Skeletal muscle satellite cell (primary cell): ENCODE results near the gene TCP1.

Experiments
- H3K27me3 ChIP-seq: 2 replicates; pipeline ENCODE4 v1.7.0; 2013; ENCODE audit warnings: low read length; ENCODE audit not compliant: control insufficient read depth, insufficient read depth
- H3K36me3 ChIP-seq: 2 replicates; pipeline ENCODE4 v1.7.0; 2013; ENCODE audit warnings: mild to moderate bottlenecking, control low read depth, low read length; ENCODE audit not compliant: insufficient read depth
- H3K4me1 ChIP-seq: 2 replicates; pipeline ENCODE4 v1.7.0; 2013; ENCODE audit warnings: low read length; ENCODE audit not compliant: control insufficient read depth, insufficient read depth
- H3K4me2 ChIP-seq: 2 replicates; pipeline ENCODE4 v1.7.0; 2013; ENCODE audit warnings: mild to moderate bottlenecking, low read length
- H3K4me3 ChIP-seq: 2 replicates; pipeline ENCODE4 v1.7.0; 2013; ENCODE audit warnings: low read length
- H3K9ac ChIP-seq: 2 replicates; pipeline ENCODE4 v1.7.0; 2013; ENCODE audit warnings: mild to moderate bottlenecking, low read depth, low read length, moderate library complexity
- H3K9me3 ChIP-seq: replicated peaks from 2 replicates; pipeline ENCODE4 v1.7.0; 2013; ENCODE audit warnings: mild to moderate bottlenecking, control low read depth, low read length

The TCP1 gene

DNA sequence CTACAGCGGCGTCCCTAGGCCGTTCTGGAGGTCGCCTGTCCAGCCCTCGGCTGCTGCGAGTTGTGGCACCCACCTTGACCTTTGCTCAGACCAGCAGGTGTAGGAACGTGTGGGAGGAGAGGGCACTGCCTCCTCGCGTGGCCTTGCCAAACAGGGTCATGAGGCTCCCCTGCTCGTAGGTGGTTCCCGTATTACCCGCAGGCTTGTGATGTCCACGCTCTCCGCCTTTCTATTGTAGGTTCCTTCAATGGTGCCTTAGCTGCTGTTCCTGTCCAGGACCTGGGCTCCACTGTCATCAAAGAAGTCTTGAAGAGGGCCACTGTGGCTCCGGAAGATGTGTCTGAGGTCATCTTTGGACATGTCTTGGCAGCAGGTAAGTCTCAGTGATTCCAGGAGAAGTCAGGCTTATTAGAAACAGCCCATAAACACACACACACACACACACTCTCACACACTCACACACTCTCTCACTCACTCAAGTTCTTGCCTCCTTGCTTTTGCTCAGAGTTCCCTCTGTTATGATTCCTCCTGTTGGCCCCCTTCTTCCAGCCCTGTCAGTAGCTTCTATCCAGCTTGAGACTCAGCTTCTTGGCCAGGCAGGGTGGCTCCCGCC, 26.6 kb downstream of the TCP1 start:
- Histone ChIP-seq H3K9ac (peak overlapping the region; percentile 93), H3K4me2 (peak overlapping the region; percentile 99), H3K4me3 (peak overlapping the region; percentile 98), H3K4me1 (peaks cover 36% of the 10 kb centered on the region), H3K27me3 (no peaks in the 10 kb centered on the region), H3K9me3 (no peaks in the 10 kb centered on the region), H3K36me3 (peaks cover 43% of the 10 kb centered on the region)

DNA sequence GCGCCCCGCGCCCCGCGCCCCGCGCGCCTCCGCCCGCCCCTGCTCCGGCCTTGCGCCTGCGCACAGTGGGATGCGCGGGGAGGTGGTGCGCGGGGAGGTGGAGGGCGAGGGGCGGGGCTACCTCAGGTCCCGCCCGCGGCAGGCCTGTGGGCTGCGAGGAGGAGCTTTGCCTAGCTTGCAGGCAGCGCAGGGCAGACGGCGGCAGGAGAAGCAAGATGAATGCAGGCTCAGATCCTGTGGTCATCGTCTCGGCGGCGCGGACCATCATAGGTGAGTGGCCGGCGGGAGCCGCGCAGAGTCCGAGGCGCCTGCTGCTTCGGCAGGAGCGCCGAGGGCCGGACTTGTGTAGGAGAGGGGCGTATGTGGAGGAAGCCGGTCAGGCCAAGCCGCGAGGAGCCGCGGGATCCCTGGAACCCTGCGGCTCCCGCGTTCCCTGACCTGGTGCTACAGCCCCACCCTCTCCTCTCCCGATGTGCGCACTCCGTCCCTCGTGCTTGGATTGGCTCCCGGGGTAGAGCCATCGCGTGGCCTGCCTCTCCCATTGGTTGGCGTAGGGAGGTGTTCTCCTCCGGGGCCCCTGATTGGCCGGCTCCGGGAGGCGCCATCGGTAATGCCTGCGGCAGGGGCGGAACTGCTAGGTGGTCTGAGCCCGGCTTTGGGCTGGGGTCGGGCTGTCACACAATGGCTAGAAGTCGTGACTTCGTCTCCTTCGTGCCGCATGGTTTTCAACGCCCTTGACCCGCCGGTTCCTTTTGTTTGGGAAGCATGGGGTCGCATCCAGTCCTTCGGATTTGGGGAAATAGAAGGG, 27.3 kb downstream of the TCP1 start, which contains the start of gene ACAT2:
TSS of gene ACAT2 (plus strand) at position 173 of the 808 bp plus-strand sequence. CDS start at position 216, 43 bp downstream.
- peak within 1 kb of the TSS; percentile 93 for H3K9ac ChIP-seq
- H3K4me3 ChIP-seq = peak within 1 kb of the TSS; percentile 98
- peaks cover 36% of the 10 kb centered on the region for H3K4me1 ChIP-seq
- H3K4me2 ChIP-seq = peak within 1 kb of the TSS; percentile 99
- peaks cover 40% of the 10 kb centered on the region for H3K36me3 ChIP-seq
- H3K9me3 ChIP-seq = no peaks in the 10 kb centered on the region
- H3K27me3 ChIP-seq = no peaks in the 10 kb centered on the region

DNA sequence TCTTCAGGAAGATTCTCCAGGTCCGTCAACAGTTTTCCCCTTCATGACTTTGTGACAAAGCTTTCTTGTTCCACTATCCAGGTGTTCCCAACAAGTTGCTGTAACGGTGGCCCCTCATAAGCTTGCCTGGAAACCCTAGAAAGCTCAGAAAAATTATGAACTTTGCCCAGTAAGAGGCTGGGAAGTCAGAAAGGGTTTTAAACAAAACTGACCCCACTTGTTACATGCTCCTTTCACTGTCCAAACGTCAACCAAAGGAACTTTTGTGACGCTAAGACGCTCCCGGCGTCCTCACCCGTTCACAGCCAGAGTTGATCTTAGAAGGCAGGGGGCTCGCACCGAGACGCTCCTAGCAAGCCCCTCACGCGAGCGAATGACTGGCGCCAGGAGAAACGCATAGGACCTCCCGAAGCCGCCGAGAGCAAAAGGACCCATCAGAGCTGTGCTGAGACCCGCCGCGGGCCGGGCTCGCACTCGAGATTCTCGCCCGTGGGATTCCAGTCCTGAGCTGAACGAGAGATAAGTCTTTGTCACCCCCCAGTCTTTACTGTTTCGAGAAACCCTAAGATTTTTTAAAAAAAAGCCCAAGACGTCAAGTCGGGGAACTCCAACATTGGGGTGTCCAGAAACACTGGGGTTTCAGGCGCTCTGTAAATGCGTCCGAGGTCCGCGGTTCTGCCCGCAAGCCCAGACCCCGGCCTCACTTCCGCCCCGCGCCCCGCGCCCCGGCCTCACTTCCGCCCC, 28.1 kb downstream of the TCP1 start:
- peaks cover 36% of the 10 kb centered on the region for H3K4me1 ChIP-seq
- H3K4me3 ChIP-seq = peak overlapping the region; percentile 98
- no peaks in the 10 kb centered on the region for H3K27me3 ChIP-seq
- H3K36me3 ChIP-seq = peaks cover 40% of the 10 kb centered on the region
- peak overlapping the region; percentile 99 for H3K4me2 ChIP-seq
- no peaks in the 10 kb centered on the region for H3K9me3 ChIP-seq
- H3K9ac ChIP-seq = peak overlapping the region; percentile 93

DNA sequence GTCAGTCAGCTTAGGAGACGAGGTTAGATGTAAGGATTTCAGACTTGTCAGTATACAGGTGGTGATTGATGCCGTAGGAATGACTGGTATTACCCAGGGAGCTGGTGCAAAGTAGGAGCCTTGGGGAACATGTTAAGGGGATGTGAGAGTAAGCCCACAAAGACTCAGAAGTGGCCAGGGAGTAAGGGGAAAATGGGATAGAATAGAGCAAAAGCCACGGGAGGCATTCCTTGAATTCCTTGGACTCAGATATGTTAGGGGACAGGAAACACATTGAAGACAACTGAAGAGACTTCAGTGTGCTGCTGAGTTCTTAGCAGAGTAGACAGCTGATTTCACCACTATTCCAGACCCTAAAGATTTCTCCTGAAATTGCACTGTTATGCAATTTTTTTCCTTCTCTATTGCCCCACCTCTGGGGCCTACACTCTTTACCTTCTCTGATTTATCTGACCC, 28.8 kb downstream of the TCP1 start:
- Histone ChIP-seq H3K9me3 (no peaks in the 10 kb centered on the region), H3K36me3 (peaks cover 43% of the 10 kb centered on the region), H3K4me2 (peak overlapping the region; percentile 99), H3K4me3 (peak overlapping the region; percentile 98), H3K9ac (peak overlapping the region; percentile 93), H3K27me3 (no peaks in the 10 kb centered on the region), H3K4me1 (peaks cover 36% of the 10 kb centered on the region)

DNA sequence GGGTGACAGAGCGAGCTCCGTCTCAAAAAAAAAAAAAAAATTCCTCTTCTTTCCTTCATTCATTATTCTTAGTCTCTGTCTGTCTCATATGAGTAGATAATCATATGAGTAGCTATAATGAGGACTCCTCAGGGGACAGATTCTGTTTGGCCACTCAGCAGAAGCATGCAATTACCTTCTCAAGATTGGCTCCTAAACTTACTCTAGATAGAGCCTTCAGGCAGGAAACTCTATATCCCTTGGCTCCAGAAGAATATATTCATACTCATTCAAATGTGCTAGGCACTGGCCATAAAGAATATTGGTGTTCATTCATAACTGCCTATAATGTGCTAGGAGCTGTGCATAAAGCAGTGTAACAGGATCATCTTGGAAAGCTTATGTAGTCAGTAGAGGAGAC, 29.8 kb downstream of the TCP1 start:
- H3K4me1 ChIP-seq = peaks cover 41% of the 10 kb centered on the region
- H3K27me3 ChIP-seq = no peaks in the 10 kb centered on the region
- H3K9me3 ChIP-seq = no peaks in the 10 kb centered on the region
- peaks cover 47% of the 10 kb centered on the region for H3K36me3 ChIP-seq
- no peak overlapping the region for H3K4me3 ChIP-seq
- H3K4me2 ChIP-seq = no peak overlapping the region
- H3K9ac ChIP-seq = peak overlapping the region; percentile 52

DNA sequence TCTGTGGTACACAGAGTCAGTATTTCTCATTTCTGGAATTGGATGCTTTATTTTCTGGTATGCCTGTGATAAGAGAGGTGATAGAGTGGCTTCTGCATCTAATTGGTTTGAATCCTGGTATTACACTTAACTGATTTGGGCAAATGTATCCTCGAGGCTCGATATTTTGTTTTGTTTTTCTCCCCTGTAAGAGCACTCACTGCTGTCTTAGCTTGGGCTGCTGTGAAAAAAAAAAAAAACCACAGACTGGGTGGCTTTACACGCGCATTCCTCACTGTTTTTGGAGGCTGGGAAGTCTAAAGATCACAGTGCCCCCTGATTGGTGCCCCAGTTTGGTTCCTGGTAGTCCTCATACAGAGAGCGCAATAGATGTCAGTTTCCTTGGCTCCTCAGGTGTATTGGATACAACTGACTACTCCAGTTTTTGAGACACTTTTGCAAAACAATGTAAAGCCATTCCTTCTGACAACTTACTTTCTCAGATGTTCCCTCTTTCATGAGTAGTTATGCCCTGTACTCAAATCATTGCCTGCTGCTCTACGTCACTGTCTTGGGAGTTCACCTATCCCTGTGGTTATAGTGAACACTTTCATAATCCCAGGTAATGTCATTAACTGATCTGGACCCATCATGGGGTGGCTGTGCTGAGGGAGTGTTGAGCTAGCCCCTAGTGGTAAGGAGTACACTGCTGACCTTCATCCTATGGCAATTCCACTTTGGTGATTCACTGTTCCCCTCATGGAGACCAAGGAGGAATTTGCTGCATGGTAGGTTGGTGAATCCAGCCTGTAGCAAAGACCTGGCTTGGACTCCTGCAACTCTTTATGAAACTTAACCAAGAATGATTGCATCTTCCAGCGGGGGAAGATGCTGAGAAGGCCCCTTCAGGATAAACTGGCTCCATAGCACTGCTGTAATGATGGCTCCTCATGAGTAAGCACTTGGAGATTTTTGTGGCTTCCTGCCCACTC, 31.1 kb downstream of the TCP1 start:
- Histone ChIP-seq H3K36me3 (peaks cover 56% of the 10 kb centered on the region), H3K4me3 (no peak overlapping the region), H3K9ac (no peak overlapping the region), H3K27me3 (no peaks in the 10 kb centered on the region), H3K9me3 (no peaks in the 10 kb centered on the region), H3K4me1 (peaks cover 41% of the 10 kb centered on the region), H3K4me2 (no peak overlapping the region)

DNA sequence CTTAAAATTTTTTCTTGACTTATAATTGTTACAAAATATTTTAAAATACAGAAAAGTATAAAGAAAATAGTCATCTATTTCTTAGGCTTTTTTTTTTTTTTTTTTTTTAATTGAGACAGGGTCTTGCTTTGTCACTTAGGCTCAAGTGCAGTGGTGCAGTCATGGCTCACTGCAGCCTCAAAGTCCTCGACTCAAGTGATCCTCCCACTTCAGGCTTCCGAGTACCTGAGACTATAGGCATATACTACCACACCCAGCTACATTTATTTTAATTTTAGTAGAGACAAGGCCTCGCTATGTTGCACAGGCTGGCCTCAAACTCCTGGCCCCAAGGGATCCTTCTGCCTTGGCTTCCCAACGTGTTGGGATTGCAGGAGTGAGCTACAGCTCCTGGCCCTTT, 32.9 kb downstream of the TCP1 start:
- Histone ChIP-seq H3K4me2 (no peak overlapping the region), H3K36me3 (peaks cover 74% of the 10 kb centered on the region), H3K9ac (no peak overlapping the region), H3K27me3 (no peaks in the 10 kb centered on the region), H3K4me1 (peaks cover 31% of the 10 kb centered on the region), H3K4me3 (no peak overlapping the region), H3K9me3 (no peaks in the 10 kb centered on the region)

DNA sequence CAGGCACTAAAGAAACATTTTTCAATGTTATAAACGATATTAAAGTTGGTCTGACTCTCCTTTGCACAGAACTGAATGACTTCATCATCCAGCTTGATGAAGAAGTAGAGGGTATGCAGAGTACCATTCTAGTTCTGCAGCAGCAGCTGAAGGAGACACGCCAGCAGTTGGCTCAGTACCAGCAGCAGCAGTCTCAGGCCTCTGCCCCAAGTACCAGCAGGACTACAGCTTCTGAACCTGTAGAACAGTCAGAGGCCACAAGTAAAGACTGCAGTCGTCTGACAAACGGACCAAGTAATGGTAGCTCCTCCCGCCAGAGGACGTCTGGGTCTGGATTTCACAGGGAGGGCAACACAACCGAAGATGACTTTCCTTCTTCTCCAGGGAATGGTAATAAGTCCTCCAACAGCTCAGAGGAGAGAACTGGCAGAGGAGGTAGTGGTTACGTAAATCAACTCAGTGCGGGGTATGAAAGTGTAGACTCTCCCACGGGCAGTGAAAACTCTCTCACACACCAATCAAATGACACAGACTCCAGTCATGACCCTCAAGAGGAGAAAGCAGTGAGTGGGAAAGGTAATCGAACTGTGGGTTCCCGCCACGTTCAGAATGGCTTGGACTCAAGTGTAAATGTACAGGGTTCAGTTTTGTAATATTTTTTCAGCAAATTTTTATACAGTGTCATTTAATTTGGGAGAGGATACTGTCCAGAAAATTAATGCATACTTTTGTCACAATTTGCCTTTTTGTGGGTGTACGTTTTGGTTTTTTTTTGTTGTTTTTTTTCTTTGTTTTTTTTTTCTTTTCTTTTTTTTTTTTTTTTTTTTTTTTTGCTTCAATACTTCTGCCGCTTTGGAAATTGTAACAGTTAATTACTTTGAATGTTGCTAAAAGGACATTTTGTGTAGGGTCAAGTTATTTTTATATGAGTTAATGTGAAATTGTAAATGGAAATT, 34.2 kb downstream of the TCP1 start:
- no peak overlapping the region for H3K4me2 ChIP-seq
- no peaks in the 10 kb centered on the region for H3K27me3 ChIP-seq
- no peak overlapping the region for H3K9ac ChIP-seq
- peaks cover 86% of the 10 kb centered on the region for H3K36me3 ChIP-seq
- H3K9me3 ChIP-seq = no peaks in the 10 kb centered on the region
- H3K4me3 ChIP-seq = no peak overlapping the region
- H3K4me1 ChIP-seq = peaks cover 18% of the 10 kb centered on the region

DNA sequence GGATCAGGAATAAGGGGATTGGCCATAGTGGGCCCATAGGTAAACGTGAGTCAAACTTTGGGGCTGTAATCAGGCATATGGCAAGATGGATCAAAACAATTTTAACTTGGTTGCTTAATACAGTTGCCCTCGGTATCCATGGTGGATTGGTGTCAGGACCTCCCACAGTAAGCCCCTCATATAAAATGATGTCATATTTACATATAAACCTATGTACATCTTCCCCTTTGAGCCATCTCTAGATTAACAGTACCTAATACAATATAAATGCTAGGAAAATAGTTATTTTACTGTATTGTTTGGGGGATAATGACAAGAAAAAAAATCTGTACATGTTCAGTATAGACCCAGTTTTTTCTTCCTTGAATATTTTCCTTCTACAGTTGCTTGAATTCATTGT, 35.0 kb downstream of the TCP1 start:
- Histone ChIP-seq H3K4me2 (no peak overlapping the region), H3K27me3 (no peaks in the 10 kb centered on the region), H3K36me3 (peaks cover 88% of the 10 kb centered on the region), H3K4me1 (peaks cover 13% of the 10 kb centered on the region), H3K9me3 (no peaks in the 10 kb centered on the region), H3K4me3 (no peak overlapping the region), H3K9ac (no peak overlapping the region)
